T-helper 22 cell (primary cell): Measurements from ENCODE around the gene SCUBE3.

Experiments
- DNase-seq: peaks from one replicate; pipeline ENCODE4 v3.0.0-alpha.2; 2020; ENCODE audit warnings: low read depth

The SCUBE3 gene

GRCh38 chr6:35213298-35213791, 411 bp upstream of the SCUBE3 start:
- DNase-seq: no peak

- no peak for DNase-seq
Measured at GRCh38 chr6:35214869-35215664, 1.3 kb downstream of the SCUBE3 start.

GRCh38 chr6:35215665-35216411, 2.1 kb downstream of the SCUBE3 start:
- DNase-seq: no peak

- no peak for DNase-seq
Measured at GRCh38 chr6:35216412-35216732, 2.6 kb downstream of the SCUBE3 start.

- no peak for DNase-seq
Measured at GRCh38 chr6:35216851-35217811, 3.4 kb downstream of the SCUBE3 start.

GRCh38 chr6:35218021-35218420, 4.3 kb downstream of the SCUBE3 start:
- DNase-seq: no peak

GRCh38 chr6:35218456-35218855, 4.7 kb downstream of the SCUBE3 start:
- DNase-seq: no peak

- DNase-seq: no peak
Measured at GRCh38 chr6:35219683-35220326, 6.0 kb downstream of the SCUBE3 start.

GRCh38 chr6:35220711-35221110, 7.0 kb downstream of the SCUBE3 start:
- DNase-seq: no peak

GRCh38 chr6:35223396-35223795, 9.6 kb downstream of the SCUBE3 start:
- no peak for DNase-seq

- no peak for DNase-seq
Measured at GRCh38 chr6:35224720-35225119, 11.0 kb downstream of the SCUBE3 start.

GRCh38 chr6:35228481-35228880, 14.7 kb downstream of the SCUBE3 start:
- no peak for DNase-seq

GRCh38 chr6:35229304-35229703, 15.5 kb downstream of the SCUBE3 start:
- no peak for DNase-seq

- no peak for DNase-seq
Measured at GRCh38 chr6:35230498-35230897, 16.7 kb downstream of the SCUBE3 start.

- no peak for DNase-seq
Measured at GRCh38 chr6:35230950-35231349, 17.2 kb downstream of the SCUBE3 start.

GRCh38 chr6:35231563-35231962, 17.8 kb downstream of the SCUBE3 start:
- no peak for DNase-seq

- DNase-seq: no peak
Measured at GRCh38 chr6:35234901-35235300, 21.1 kb downstream of the SCUBE3 start.

GRCh38 chr6:35236223-35236622, 22.5 kb downstream of the SCUBE3 start:
- DNase-seq: no peak

GRCh38 chr6:35237476-35237875, 23.7 kb downstream of the SCUBE3 start:
- no peak for DNase-seq

- DNase-seq: no peak
Measured at GRCh38 chr6:35238843-35239289, 25.1 kb downstream of the SCUBE3 start.

- DNase-seq: no peak
Measured at GRCh38 chr6:35239581-35239980, 25.8 kb downstream of the SCUBE3 start.
